Stimulated activated CD4-positive, alpha-beta T cell treated with anti-CD3 and anti-CD28 coated beads, Interleukin-4, amount 100 ng/mL, for 4 hours (primary cell): ENCODE results near the gene PDE10A.

Experiments
- DNase-seq, 2 experiments: peaks; one replicate each; pipeline ENCODE4 v3.0.0-alpha.2; 2020

PDE10A gene

GRCh38 chr6:165653607-165654006 is 9.4 kb downstream of the PDE10A start:
- DNase-seq = no peak

GRCh38 chr6:165653196-165653595 is 9.8 kb downstream of the PDE10A start:
- DNase-seq = no peak

GRCh38 chr6:165652766-165653165 is 10.3 kb downstream of the PDE10A start:
- no peak for DNase-seq

- DNase-seq = no peak
Measured at GRCh38 chr6:165649166-165650137, 13.6 kb downstream of the PDE10A start.

- DNase-seq = no peak
Measured at GRCh38 chr6:165647041-165647440, 16.0 kb downstream of the PDE10A start.

GRCh38 chr6:165645919-165646318 is 17.1 kb downstream of the PDE10A start:
- DNase-seq = no peak

- DNase-seq = no peak
Measured at GRCh38 chr6:165644586-165645266, 18.3 kb downstream of the PDE10A start.

GRCh38 chr6:165643015-165643414 is 20.0 kb downstream of the PDE10A start:
- no peak for DNase-seq

- no peak for DNase-seq
Measured at GRCh38 chr6:165641672-165642156, 21.3 kb downstream of the PDE10A start.

- DNase-seq = no peak
Measured at GRCh38 chr6:165640806-165641205, 22.2 kb downstream of the PDE10A start.

GRCh38 chr6:165638530-165638929 is 24.5 kb downstream of the PDE10A start:
- no peak for DNase-seq

- no peak for DNase-seq
Measured at GRCh38 chr6:165637586-165637985, 25.5 kb downstream of the PDE10A start.

GRCh38 chr6:165636402-165637048 is 26.5 kb downstream of the PDE10A start:
- no peak for DNase-seq

- no peak for DNase-seq
Measured at GRCh38 chr6:165635965-165636364, 27.1 kb downstream of the PDE10A start.

GRCh38 chr6:165634101-165634880 is 28.8 kb downstream of the PDE10A start:
- no peak for DNase-seq

- no peak for DNase-seq
Measured at GRCh38 chr6:165632194-165632593, 30.8 kb downstream of the PDE10A start.

- no peak for DNase-seq
Measured at GRCh38 chr6:165630544-165630953, 32.5 kb downstream of the PDE10A start.

GRCh38 chr6:165628955-165629354 is 34.1 kb downstream of the PDE10A start:
- DNase-seq = no peak

GRCh38 chr6:165627366-165627765 is 35.7 kb downstream of the PDE10A start:
- no peak for DNase-seq

GRCh38 chr6:165626711-165627110 is 36.3 kb downstream of the PDE10A start:
- DNase-seq = no peak

- DNase-seq = no peak
Measured at GRCh38 chr6:165624871-165625639, 38.0 kb downstream of the PDE10A start.

GRCh38 chr6:165621940-165622339 is 41.1 kb downstream of the PDE10A start:
- no peak for DNase-seq
